ENCODE measurements around the gene PHACTR3.

Gene PHACTR3

DNA sequence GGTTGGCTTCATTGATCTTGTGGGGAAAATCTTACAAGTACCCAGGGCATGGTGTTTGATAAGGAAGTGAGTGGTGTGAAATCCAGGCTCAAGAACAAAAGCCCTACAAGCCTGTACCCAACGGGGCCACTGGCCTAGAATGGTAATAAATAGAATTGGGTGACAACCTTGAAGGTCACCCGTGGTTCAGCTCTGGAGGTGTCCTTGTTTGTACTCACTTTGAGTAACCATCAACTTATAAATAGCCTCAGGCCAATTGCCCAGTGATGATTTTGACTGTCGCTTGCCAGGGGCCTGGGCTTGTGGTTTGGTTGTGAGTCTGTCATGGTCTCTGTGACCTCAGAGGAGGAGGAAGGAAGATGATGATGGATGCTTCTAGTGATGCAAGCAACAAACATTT, 87.8 kb downstream of the PHACTR3 start:
- ChIA-PET POLR2A (no interaction called here), CTCF (no interaction called here)
- no peak for TF ChIP-seq CTCF (IDR thresholded peaks at IDR 0.05; ENCODE audit: insufficient read depth, low read length, missing control alignments)
- H3K4me3 ChIP-seq (ENCODE audit: low read depth, low read length): no peak overlapping the region
- no peak for DNase-seq (ENCODE audit: low read depth, low spot score)

GRCh38 chr20:59693587-59693986, 89.2 kb downstream of the PHACTR3 start:
- TF ChIP-seq CTCF (IDR thresholded peaks at IDR 0.05; ENCODE audit: insufficient read depth, low read length, missing control alignments): no peak
- ChIA-PET POLR2A (no interaction called here), CTCF (no interaction called here)
- DNase-seq (ENCODE audit: low read depth, low spot score): no peak
- H3K4me3 ChIP-seq (ENCODE audit: low read depth, low read length): no peak overlapping the region

DNA sequence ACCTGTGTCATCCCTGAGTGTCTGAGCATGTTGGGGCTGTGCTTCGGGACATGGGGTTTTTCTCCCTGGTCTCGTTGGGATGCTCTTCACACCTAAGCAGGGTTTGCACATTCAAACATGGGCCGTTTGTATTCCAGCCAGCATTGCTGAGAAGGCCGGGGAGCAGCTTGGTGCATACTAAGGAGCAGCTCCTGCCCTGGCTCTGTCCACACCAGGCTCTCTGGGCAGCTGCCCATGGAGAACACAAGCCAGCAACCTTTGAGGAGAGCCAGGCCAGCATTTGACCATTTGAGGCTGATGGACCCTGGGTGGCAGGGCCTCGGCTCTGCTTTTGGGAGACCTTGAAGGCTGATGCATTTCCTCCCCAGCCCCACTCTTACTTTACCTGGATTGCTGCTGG, 92.1 kb downstream of the PHACTR3 start:
- DNase-seq (ENCODE audit: low read depth, low spot score): no peak
- ChIA-PET POLR2A (no interaction called here), CTCF (no interaction called here)
- H3K4me3 ChIP-seq (ENCODE audit: low read depth, low read length): no peak overlapping the region
- no peak for TF ChIP-seq CTCF (IDR thresholded peaks at IDR 0.05; ENCODE audit: insufficient read depth, low read length, missing control alignments)

GRCh38 chr20:59697068-59697467, 92.7 kb downstream of the PHACTR3 start:
- ChIA-PET CTCF (no interaction called here), POLR2A (no interaction called here)
- H3K4me3 ChIP-seq (ENCODE audit: low read depth, low read length): no peak overlapping the region
- no peak for TF ChIP-seq CTCF (IDR thresholded peaks at IDR 0.05; ENCODE audit: insufficient read depth, low read length, missing control alignments)
- no peak for DNase-seq (ENCODE audit: low read depth, low spot score)

DNA sequence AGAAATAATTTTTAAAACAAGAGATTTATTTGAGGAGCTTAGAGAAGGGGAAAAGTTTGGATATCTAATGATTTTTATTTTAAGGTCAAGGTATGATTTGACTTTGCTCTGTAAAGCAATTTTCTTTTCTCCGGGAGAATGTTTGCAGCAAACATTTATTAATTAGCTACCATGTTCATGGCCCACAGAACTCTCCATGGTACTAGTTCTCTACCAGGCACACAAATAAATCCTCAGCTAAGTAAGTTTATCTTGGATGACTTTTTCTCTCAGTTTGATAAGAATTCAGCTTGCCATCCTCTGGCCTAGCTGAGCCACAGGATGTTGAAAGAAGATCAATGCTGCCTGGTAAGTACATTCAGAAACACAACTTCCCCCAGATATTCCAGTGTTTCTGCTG, 94.3 kb downstream of the PHACTR3 start:
- ChIA-PET POLR2A (no interaction called here), CTCF (interaction anchor here (0.8 kb wide), 1 partner anchor 9 kb away, joined by 3 read pairs; no protein-coding TSS in a partner anchor)
- H3K4me3 ChIP-seq (ENCODE audit: low read depth, low read length): no peak overlapping the region
- DNase-seq (ENCODE audit: low read depth, low spot score): no peak
- TF ChIP-seq CTCF (IDR thresholded peaks at IDR 0.05; ENCODE audit: insufficient read depth, low read length, missing control alignments): no peak

DNA sequence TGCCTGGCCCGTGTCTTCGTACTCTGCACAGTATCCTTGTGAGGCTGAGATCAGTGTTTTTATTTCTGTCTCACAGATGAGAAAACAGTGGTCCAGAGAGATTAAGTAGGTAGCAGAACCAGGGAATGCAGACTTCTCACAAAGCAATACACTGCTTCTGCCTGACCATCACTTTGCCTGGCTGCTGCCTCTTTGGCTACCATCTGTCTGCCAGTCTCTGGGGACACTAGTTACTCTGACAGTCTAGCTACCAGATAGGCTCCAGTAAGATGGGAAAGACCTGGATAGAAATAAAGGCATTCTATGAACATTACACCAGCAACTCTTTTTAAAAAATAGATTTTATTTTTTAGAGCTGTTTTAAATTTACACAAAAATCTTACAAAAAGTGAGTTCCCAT, 96.9 kb downstream of the PHACTR3 start:
- ChIA-PET POLR2A (no interaction called here), CTCF (no interaction called here)
- no peak for DNase-seq (ENCODE audit: low read depth, low spot score)
- TF ChIP-seq CTCF (IDR thresholded peaks at IDR 0.05; ENCODE audit: insufficient read depth, low read length, missing control alignments): no peak
- no peak overlapping the region for H3K4me3 ChIP-seq (ENCODE audit: low read depth, low read length)
